Measurements from ENCODE around the gene PLCB1.

The PLCB1 gene

DNA sequence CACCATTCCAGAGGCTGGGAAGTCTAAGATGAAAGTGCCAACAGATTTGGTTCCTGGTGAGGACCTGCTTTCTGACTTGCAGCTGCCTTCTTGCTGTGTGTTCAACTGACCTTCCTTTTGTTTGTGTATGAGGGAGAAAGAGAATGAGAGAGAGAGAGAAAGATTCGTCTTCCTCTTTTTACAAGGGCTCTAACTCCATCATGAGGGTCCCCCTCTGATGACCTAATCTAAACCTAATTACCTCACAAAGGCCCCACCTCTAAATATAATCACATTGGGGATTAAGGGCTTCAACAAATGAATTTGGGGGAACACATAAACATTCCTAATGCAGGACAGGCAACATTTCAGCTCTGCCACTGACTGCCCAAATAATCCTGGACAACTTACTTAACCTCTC, 130.7 kb downstream of the PLCB1 start:
- no peaks in the 10 kb centered on the region for H3K36me3 ChIP-seq (ENCODE audit: control insufficient read depth, low read length)
- H3K27me3 ChIP-seq (ENCODE audit: control insufficient read depth, low read length) = no peaks in the 10 kb centered on the region
- H3K9me3 ChIP-seq (ENCODE audit: control insufficient read depth, insufficient read depth, low read length) = no peaks in the 10 kb centered on the region
- no peaks in the 10 kb centered on the region for H3F3A ChIP-seq (ENCODE audit: control insufficient read depth, insufficient read depth)
- H4K20me1 ChIP-seq (ENCODE audit: control insufficient read depth, insufficient read depth, low read depth, low read length) = no peaks in the 10 kb centered on the region
- no peaks in the 10 kb centered on the region for H3K9me2 ChIP-seq (replicated peaks; ENCODE audit: control insufficient read depth, low read length)
- H3K4me2 ChIP-seq (ENCODE audit: low read length) = no peak overlapping the region
- H3K4me3 ChIP-seq (ENCODE audit: low read length) = no peak overlapping the region
- no peak for TF ChIP-seq EZH2phosphoT487 (IDR thresholded peaks at IDR 0.05; ENCODE audit: borderline replicate concordance, low read length)
- TF ChIP-seq, protein P1, sequence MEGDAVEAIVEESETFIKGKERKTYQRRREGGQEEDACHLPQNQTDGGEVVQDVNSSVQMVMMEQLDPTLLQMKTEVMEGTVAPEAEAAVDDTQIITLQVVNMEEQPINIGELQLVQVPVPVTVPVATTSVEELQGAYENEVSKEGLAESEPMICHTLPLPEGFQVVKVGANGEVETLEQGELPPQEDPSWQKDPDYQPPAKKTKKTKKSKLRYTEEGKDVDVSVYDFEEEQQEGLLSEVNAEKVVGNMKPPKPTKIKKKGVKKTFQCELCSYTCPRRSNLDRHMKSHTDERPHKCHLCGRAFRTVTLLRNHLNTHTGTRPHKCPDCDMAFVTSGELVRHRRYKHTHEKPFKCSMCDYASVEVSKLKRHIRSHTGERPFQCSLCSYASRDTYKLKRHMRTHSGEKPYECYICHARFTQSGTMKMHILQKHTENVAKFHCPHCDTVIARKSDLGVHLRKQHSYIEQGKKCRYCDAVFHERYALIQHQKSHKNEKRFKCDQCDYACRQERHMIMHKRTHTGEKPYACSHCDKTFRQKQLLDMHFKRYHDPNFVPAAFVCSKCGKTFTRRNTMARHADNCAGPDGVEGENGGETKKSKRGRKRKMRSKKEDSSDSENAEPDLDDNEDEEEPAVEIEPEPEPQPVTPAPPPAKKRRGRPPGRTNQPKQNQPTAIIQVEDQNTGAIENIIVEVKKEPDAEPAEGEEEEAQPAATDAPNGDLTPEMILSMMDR (IDR thresholded peaks at IDR 0.05; ENCODE audit: low read depth, low read length, poor library complexity, severe bottlenecking) = no peak
- H3K79me2 ChIP-seq (ENCODE audit: control insufficient read depth, low read length) = no peaks in the 10 kb centered on the region
- H3K27ac ChIP-seq (ENCODE audit: low read depth, low read length) = no peak overlapping the region
- no peaks in the 10 kb centered on the region for H3K4me1 ChIP-seq (ENCODE audit: control insufficient read depth, low read length)

DNA sequence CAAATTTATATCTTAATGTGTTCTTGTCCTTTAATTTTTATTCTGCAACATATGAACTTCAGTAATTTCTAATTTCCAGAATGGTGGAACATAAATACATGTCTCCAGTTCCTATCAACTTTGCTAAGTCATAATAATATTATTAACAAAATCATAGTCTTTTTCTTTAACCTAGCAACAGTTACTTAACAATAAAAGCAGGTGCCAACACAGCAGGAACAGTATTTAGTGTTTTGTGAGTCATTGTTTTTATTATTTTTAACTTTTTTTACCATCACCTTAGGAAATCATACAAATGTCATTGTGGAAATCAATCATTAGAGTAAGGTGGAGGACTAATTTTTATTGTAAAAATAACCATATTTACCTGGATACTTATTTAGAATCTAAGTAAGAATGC, 133.5 kb downstream of the PLCB1 start:
- no peaks in the 10 kb centered on the region for H3K9me2 ChIP-seq (replicated peaks; ENCODE audit: control insufficient read depth, low read length)
- no peaks in the 10 kb centered on the region for H3K4me1 ChIP-seq (ENCODE audit: control insufficient read depth, low read length)
- no peaks in the 10 kb centered on the region for H3K36me3 ChIP-seq (ENCODE audit: control insufficient read depth, low read length)
- no peaks in the 10 kb centered on the region for H3K79me2 ChIP-seq (ENCODE audit: control insufficient read depth, low read length)
- no peaks in the 10 kb centered on the region for H4K20me1 ChIP-seq (ENCODE audit: control insufficient read depth, insufficient read depth, low read depth, low read length)
- H3K4me3 ChIP-seq (ENCODE audit: low read length) = no peak overlapping the region
- no peak for TF ChIP-seq EZH2phosphoT487 (IDR thresholded peaks at IDR 0.05; ENCODE audit: borderline replicate concordance, low read length)
- TF ChIP-seq, protein P1 (IDR thresholded peaks at IDR 0.05; ENCODE audit: low read depth, low read length, poor library complexity, severe bottlenecking) = no peak
- no peak overlapping the region for H3K27ac ChIP-seq (ENCODE audit: low read depth, low read length)
- H3K27me3 ChIP-seq (ENCODE audit: control insufficient read depth, low read length) = no peaks in the 10 kb centered on the region
- no peaks in the 10 kb centered on the region for H3F3A ChIP-seq (ENCODE audit: control insufficient read depth, insufficient read depth)
- H3K4me2 ChIP-seq (ENCODE audit: low read length) = no peak overlapping the region
- no peaks in the 10 kb centered on the region for H3K9me3 ChIP-seq (ENCODE audit: control insufficient read depth, insufficient read depth, low read length)

DNA sequence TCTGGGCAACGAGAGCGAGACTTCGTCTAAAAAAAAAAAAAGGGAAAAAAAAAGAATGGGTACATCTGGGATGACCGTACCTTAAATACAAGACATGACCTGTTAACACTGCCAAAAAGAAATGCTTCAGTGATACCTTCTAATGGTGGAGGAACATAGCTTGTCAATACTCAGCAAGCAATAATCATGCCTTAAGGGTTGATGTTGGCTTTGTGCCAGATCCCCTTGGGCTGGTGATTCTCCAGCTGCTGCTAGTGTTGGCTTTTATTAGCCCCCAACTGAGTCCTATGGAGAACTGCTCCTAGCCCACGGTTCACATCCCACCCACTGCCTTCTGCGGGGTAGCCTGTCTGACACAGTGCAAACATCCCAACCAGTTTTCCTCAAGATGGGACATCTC, 134.9 kb downstream of the PLCB1 start:
- H3K4me3 ChIP-seq (ENCODE audit: low read length) = no peak overlapping the region
- no peaks in the 10 kb centered on the region for H3K79me2 ChIP-seq (ENCODE audit: control insufficient read depth, low read length)
- H3K4me1 ChIP-seq (ENCODE audit: control insufficient read depth, low read length) = no peaks in the 10 kb centered on the region
- no peaks in the 10 kb centered on the region for H4K20me1 ChIP-seq (ENCODE audit: control insufficient read depth, insufficient read depth, low read depth, low read length)
- H3K9me2 ChIP-seq (replicated peaks; ENCODE audit: control insufficient read depth, low read length) = no peaks in the 10 kb centered on the region
- TF ChIP-seq, protein P1 (IDR thresholded peaks at IDR 0.05; ENCODE audit: low read depth, low read length, poor library complexity, severe bottlenecking) = no peak
- TF ChIP-seq EZH2phosphoT487 (IDR thresholded peaks at IDR 0.05; ENCODE audit: borderline replicate concordance, low read length) = no peak
- H3K27me3 ChIP-seq (ENCODE audit: control insufficient read depth, low read length) = no peaks in the 10 kb centered on the region
- H3K9me3 ChIP-seq (ENCODE audit: control insufficient read depth, insufficient read depth, low read length) = no peaks in the 10 kb centered on the region
- H3F3A ChIP-seq (ENCODE audit: control insufficient read depth, insufficient read depth) = no peaks in the 10 kb centered on the region
- no peak overlapping the region for H3K4me2 ChIP-seq (ENCODE audit: low read length)
- H3K36me3 ChIP-seq (ENCODE audit: control insufficient read depth, low read length) = no peaks in the 10 kb centered on the region
- H3K27ac ChIP-seq (ENCODE audit: low read depth, low read length) = no peak overlapping the region

DNA sequence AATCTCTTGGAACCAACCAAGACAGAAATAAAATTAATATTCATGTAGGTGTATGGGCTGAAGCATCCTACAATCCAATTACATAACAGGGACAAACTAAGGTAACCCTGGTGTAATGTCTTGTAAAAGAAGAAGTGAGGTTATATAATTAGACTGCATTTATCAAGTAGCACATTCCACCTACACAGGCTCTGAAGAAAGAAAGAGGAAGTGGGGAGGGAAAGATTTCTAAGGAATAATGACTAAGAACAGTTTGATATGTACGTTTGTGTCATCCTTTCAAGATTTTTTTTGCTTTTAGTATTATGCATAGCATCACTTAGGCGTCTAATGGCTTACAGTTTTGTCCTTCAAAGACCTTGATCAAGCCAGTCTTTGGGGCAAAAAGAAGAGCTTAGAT, 139.7 kb downstream of the PLCB1 start:
- Histone ChIP-seq H3K9me3 (ENCODE audit: control insufficient read depth, insufficient read depth, low read length) (no peaks in the 10 kb centered on the region), H3K27me3 (ENCODE audit: control insufficient read depth, low read length) (no peaks in the 10 kb centered on the region), H3K79me2 (ENCODE audit: control insufficient read depth, low read length) (no peaks in the 10 kb centered on the region), H3K36me3 (ENCODE audit: control insufficient read depth, low read length) (no peaks in the 10 kb centered on the region), H3K4me2 (ENCODE audit: low read length) (no peak overlapping the region), H3F3A (ENCODE audit: control insufficient read depth, insufficient read depth) (no peaks in the 10 kb centered on the region), H3K9me2 (replicated peaks; ENCODE audit: control insufficient read depth, low read length) (no peaks in the 10 kb centered on the region), H4K20me1 (ENCODE audit: control insufficient read depth, insufficient read depth, low read depth, low read length) (no peaks in the 10 kb centered on the region), H3K27ac (ENCODE audit: low read depth, low read length) (no peak overlapping the region), H3K4me3 (ENCODE audit: low read length) (no peak overlapping the region), H3K4me1 (ENCODE audit: control insufficient read depth, low read length) (no peaks in the 10 kb centered on the region)
- TF ChIP-seq EZH2phosphoT487 (IDR thresholded peaks at IDR 0.05; ENCODE audit: borderline replicate concordance, low read length) = no peak
- TF ChIP-seq, protein P1 (IDR thresholded peaks at IDR 0.05; ENCODE audit: low read depth, low read length, poor library complexity, severe bottlenecking) = no peak
